DND-41 (cell line): Measurements from ENCODE around the gene TOP3A.

Source experiments
- ATAC-seq: fragments of 200-7000 bp; cut with Tn5 transposase; 3 replicates; pipeline ENCODE4 v1.9.1; 2021; ENCODE audit warnings: low read depth; ENCODE audit not compliant: insufficient read depth
- DNase-seq: peaks from one replicate; pipeline ENCODE4 v3.0.0-alpha.2; 2020
- H2AFZ ChIP-seq: 2 replicates; pipeline ENCODE4 v1.6.0; 2012; ENCODE audit warnings: low read depth, low read length
- H3K27ac ChIP-seq: 2 replicates; pipeline ENCODE4 v1.5.1; 2012; ENCODE audit warnings: low read length, inconsistent platforms
- H3K27me3 ChIP-seq: fragments of 200-600 bp; sonication (generic); 2 replicates; pipeline ENCODE4 v1.6.0; 2012; ENCODE audit warnings: low read length, mild to moderate bottlenecking, inconsistent platforms; ENCODE audit not compliant: insufficient read depth, poor library complexity
- H3K36me3 ChIP-seq: 2 replicates; pipeline ENCODE4 v1.5.1; 2012; ENCODE audit warnings: low read length, inconsistent platforms; ENCODE audit not compliant: insufficient read depth
- H3K4me1 ChIP-seq: 2 replicates; pipeline ENCODE4 v1.5.1; 2012; ENCODE audit warnings: mild to moderate bottlenecking, low read length; ENCODE audit not compliant: insufficient read depth
- H3K4me2 ChIP-seq: 2 replicates; pipeline ENCODE4 v1.6.0; 2012; ENCODE audit warnings: mild to moderate bottlenecking, moderate library complexity, low read length, inconsistent platforms; ENCODE audit not compliant: insufficient read depth
- H3K4me3 ChIP-seq, 2 experiments: fragments of 200-600 bp in 1 of 2; shearing (Covaris generic) in 1 of 2; 2 replicates each; pipeline ENCODE4 v1.5.1; 2012 to 2016; ENCODE audit warnings: inconsistent platforms in 2 of 2, low read length in 2 of 2, mild to moderate bottlenecking in 2 of 2, low read depth in 1 of 2, moderate library complexity in 1 of 2
- H3K79me2 ChIP-seq: 2 replicates; pipeline ENCODE4 v1.6.0; 2012; ENCODE audit warnings: low read length, inconsistent platforms; ENCODE audit not compliant: insufficient read depth
- H3K9ac ChIP-seq: 2 replicates; pipeline ENCODE4 v1.6.0; 2012; ENCODE audit warnings: low read depth, mild to moderate bottlenecking, inconsistent platforms, low read length, moderate library complexity
- H3K9me3 ChIP-seq: 2 replicates; pipeline ENCODE4 v1.5.1; 2012; ENCODE audit warnings: low read length, moderate library complexity, mild to moderate bottlenecking, inconsistent platforms; ENCODE audit not compliant: insufficient read depth, severe bottlenecking
- H4K20me1 ChIP-seq: 2 replicates; pipeline ENCODE4 v1.6.0; 2012; ENCODE audit warnings: low read length; ENCODE audit not compliant: insufficient read depth
- EZH2 ChIP-seq: IDR thresholded peaks from 3 replicates; pipeline ENCODE4 v1.6.1; 2012; ENCODE audit warnings: borderline replicate concordance, low read depth, mild to moderate bottlenecking, moderate library complexity, low read length, inconsistent platforms; ENCODE audit not compliant: severe bottlenecking
- TF ChIP-seq, protein P1 (sequence below): IDR thresholded peaks from 2 replicates; pipeline ENCODE4 v1.5.1; 2012; ENCODE audit warnings: borderline replicate concordance, low read length, moderate library complexity, mild to moderate bottlenecking; ENCODE audit not compliant: poor library complexity, severe bottlenecking; ENCODE audit errors: extremely low read depth

TOP3A gene

GRCh38 chr17:18281788-18282187, 33.0 kb downstream of the TOP3A start:
- no peak overlapping the region for H3K27ac ChIP-seq
- H3K9me3 ChIP-seq = no peaks in the 10 kb centered on the region
- no peak overlapping the region for H3K4me2 ChIP-seq
- TF ChIP-seq, protein P1, sequence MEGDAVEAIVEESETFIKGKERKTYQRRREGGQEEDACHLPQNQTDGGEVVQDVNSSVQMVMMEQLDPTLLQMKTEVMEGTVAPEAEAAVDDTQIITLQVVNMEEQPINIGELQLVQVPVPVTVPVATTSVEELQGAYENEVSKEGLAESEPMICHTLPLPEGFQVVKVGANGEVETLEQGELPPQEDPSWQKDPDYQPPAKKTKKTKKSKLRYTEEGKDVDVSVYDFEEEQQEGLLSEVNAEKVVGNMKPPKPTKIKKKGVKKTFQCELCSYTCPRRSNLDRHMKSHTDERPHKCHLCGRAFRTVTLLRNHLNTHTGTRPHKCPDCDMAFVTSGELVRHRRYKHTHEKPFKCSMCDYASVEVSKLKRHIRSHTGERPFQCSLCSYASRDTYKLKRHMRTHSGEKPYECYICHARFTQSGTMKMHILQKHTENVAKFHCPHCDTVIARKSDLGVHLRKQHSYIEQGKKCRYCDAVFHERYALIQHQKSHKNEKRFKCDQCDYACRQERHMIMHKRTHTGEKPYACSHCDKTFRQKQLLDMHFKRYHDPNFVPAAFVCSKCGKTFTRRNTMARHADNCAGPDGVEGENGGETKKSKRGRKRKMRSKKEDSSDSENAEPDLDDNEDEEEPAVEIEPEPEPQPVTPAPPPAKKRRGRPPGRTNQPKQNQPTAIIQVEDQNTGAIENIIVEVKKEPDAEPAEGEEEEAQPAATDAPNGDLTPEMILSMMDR = no peak
- no peak for TF ChIP-seq EZH2
- H3K4me3 ChIP-seq = no peak overlapping the region
- peaks cover 93% of the 10 kb centered on the region for H3K36me3 ChIP-seq
- H3K79me2 ChIP-seq = no peaks in the 10 kb centered on the region
- H4K20me1 ChIP-seq = peaks cover 20% of the 10 kb centered on the region; the same call in 1 of the 2 replicates
- H3K4me1 ChIP-seq = no peaks in the 10 kb centered on the region
- no peaks in the 10 kb centered on the region for H3K27me3 ChIP-seq
- no peak overlapping the region for H2AFZ ChIP-seq
- no peak for DNase-seq
- ATAC-seq = no peak
- no peak overlapping the region for H3K9ac ChIP-seq

DNA sequence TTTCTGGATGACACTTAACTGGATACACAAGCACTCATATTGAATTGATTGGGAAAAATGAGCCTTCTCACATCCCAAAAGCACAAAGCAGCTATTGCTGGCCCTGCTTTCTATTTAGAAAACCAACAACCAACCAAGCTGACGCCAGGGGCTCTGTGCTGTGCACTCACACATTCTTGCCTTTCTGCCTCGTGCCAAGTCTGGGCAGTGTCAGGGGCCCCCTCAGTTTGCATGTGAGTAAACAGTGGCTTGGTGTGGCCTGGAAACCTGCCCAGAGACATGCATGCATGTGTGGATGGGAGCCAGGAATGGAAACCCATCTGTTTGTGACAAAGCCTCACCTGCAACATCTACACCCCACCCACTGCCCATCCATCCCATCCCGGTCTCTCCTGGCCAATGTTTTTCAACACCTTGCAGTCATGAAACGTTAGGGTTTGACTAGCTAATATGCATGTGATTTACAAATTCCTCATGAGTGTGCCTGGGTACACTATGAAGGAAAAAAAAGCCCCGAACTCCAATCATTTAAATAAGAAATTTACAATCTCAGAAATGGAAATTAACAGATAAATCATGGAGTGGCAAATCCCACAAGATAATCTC, 33.9 kb downstream of the TOP3A start:
- Histone ChIP-seq H3K4me1 (no peaks in the 10 kb centered on the region), H3K36me3 (peaks cover 95% of the 10 kb centered on the region), H3K4me3 (no peak overlapping the region), H3K4me2 (no peak overlapping the region), H3K27ac (no peak overlapping the region), H3K9me3 (no peaks in the 10 kb centered on the region), H3K79me2 (no peaks in the 10 kb centered on the region), H3K9ac (no peak overlapping the region), H4K20me1 (peaks cover 20% of the 10 kb centered on the region; the same call in 1 of the 2 replicates), H2AFZ (no peak overlapping the region), H3K27me3 (no peaks in the 10 kb centered on the region)
- ATAC-seq (no peak), DNase-seq (no peak)
- TF ChIP-seq, protein P1 = no peak
- TF ChIP-seq EZH2 = no peak

DNA sequence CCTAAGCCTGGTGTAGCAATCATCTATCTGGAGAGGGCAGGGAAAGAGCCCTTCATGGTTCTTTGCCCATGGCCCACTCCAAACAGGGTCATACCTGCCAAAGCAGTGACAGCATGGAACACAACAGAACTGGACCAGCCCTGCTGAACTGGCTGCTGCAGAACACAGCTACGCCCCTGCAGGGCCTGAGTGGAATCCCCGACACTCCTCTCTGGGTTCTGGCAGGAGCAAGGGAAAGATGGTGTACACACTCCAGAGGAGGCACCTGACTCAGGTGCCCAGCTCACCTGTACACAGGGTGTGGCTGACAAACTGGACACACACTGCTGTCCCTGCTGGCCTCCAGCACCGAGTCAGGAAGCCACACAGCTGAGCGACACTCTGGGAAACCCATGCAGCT, 34.5 kb downstream of the TOP3A start:
- no peak overlapping the region for H3K27ac ChIP-seq
- H3K36me3 ChIP-seq = peaks cover 92% of the 10 kb centered on the region
- H3K4me3 ChIP-seq = no peak overlapping the region
- TF ChIP-seq EZH2 = no peak
- TF ChIP-seq, protein P1 = no peak
- no peak for DNase-seq
- peaks cover 17% of the 10 kb centered on the region; the same call in 1 of the 2 replicates for H4K20me1 ChIP-seq
- no peaks in the 10 kb centered on the region for H3K9me3 ChIP-seq
- ATAC-seq = no peak
- no peak overlapping the region for H2AFZ ChIP-seq
- H3K9ac ChIP-seq = no peak overlapping the region
- no peaks in the 10 kb centered on the region for H3K4me1 ChIP-seq
- H3K79me2 ChIP-seq = no peaks in the 10 kb centered on the region
- H3K4me2 ChIP-seq = no peak overlapping the region
- no peaks in the 10 kb centered on the region for H3K27me3 ChIP-seq
